ENCODE results near the gene TSPYL4. TPM values are rescaled to one million over a fixed set of nuclear protein-coding genes. Genes with fewer than 3 reads are reported as not detected.

The TSPYL4 gene
- total RNA-seq, 1 experiment from 2014 or later: 15.3 TPM

- no peak for TF ChIP-seq ATF2 (CRISPR knock-in tag; IDR thresholded peaks at IDR 0.05; ENCODE audit: borderline replicate concordance, low read depth)
- no peak for TF ChIP-seq RORB (CRISPR knock-in tag; IDR thresholded peaks at IDR 0.05)
- TF ChIP-seq ZNF425 (CRISPR knock-in tag; conservative IDR thresholded peaks at IDR 0.05): no peak
- no peak for TF ChIP-seq USF2 (CRISPR knock-in tag; IDR thresholded peaks at IDR 0.05)
- TF ChIP-seq ZNF423 (CRISPR knock-in tag; IDR thresholded peaks at IDR 0.05): no peak
- TF ChIP-seq SP1 (CRISPR knock-in tag; conservative IDR thresholded peaks at IDR 0.05): no peak
- no peak for TF ChIP-seq CREB1 (CRISPR knock-in tag; IDR thresholded peaks at IDR 0.05)
- no peak for TF ChIP-seq HMGA2 (CRISPR knock-in tag; IDR thresholded peaks at IDR 0.05)
- no peak for TF ChIP-seq ARID4B (CRISPR knock-in tag; IDR thresholded peaks at IDR 0.05; ENCODE audit: borderline replicate concordance)
- TF ChIP-seq ZNF232 (CRISPR knock-in tag; IDR thresholded peaks at IDR 0.05): no peak
Measured at GRCh38 chr6:116251568-116252384, 2.1 kb downstream of the TSPYL4 start (continued).

- no peaks in the 10 kb centered on the region for H3K27me3 Mint-ChIP-seq (ENCODE audit: low read depth)
- ChIA-PET CTCF (interaction anchor here (1.0 to 1.2 kb wide), 3 partner anchors 20 to 39 kb away, joined by 3 read pairs; no protein-coding TSS in a partner anchor), POLR2A (no interaction called here)
- H3K9me3 Mint-ChIP-seq: no peaks in the 10 kb centered on the region
- peaks cover 3% of the 10 kb centered on the region; the same call in 1 of the 2 replicates for H3K36me3 Mint-ChIP-seq
- TF ChIP-seq RELA (CRISPR knock-in tag; IDR thresholded peaks at IDR 0.05; ENCODE audit: borderline replicate concordance) (no peak), TP53 (CRISPR knock-in tag; IDR thresholded peaks at IDR 0.05) (no peak), PRDM15 (CRISPR knock-in tag; IDR thresholded peaks at IDR 0.05) (no peak), ZNF512 (CRISPR knock-in tag; IDR thresholded peaks at IDR 0.05; ENCODE audit: borderline replicate concordance) (no peak), PREB (CRISPR knock-in tag; IDR thresholded peaks at IDR 0.05; ENCODE audit: borderline replicate concordance) (no peak), FOXJ3 (CRISPR knock-in tag; IDR thresholded peaks at IDR 0.05; ENCODE audit: borderline replicate concordance) (no peak)
- ATAC-seq (no peak), DNase-seq (ENCODE audit: low spot score) (no peak)
- peaks cover 27% of the 10 kb centered on the region; the same call in 1 of the 2 replicates for H3K4me1 Mint-ChIP-seq
- no peak overlapping the region for H3K4me3 Mint-ChIP-seq
- peak overlapping the region; percentile 30; the same call in 1 of the 2 replicates for H3K27ac Mint-ChIP-seq
Measured at GRCh38 chr6:116248577-116248976, 5.3 kb downstream of the TSPYL4 start.
